ENCODE results near the gene MAGOH. TPM values are rescaled to one million over a fixed set of nuclear protein-coding genes. Genes with fewer than 3 reads are reported as not detected.

Gene MAGOH
- total RNA-seq, 1 experiment from 2014 or later: 48.9 TPM

DNA sequence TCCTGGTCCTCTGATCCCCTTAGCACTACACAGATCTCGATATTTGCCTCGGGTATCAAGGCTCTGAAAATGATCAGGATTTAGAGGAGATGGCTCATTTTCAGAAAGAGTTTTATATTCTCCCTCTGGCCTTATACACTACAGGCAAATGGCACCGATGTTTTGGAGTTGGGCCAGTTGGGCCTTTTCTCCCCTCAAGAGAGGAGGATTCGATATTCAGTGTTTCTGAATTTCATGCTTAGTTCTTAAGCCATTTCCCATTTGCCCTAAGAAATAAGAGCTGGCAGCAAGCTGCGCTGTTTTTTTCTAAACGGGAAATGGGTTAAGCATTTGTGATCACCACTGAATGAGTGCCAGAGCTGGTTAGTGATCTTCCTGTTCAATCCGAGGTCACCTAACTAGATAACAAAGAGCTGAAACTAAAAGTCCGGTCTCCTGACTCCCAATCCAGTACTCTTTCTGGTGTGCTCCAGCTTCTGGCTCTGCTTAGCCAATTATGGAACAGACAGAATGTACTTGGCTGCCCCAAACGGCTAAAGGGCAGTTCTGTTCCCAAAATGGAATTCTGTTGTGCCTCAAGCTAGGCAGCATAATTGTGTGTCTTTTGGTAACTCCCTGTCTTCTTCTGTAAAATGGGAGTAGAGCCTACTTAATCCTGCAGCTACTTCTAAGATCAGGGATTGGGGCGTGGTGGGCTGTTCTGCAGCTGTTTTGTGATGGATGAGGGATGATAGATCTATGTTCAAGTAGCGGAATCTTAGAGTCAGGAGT, 42.9 kb downstream of the MAGOH start:
- intact Hi-C loops (cut with micrococcal nuclease): no loop called here
- peaks cover 23% of the 10 kb centered on the region for H3K4me1 ChIP-seq (ENCODE audit: insufficient read depth, low read length)
- DNase-seq (no peak), ATAC-seq (no peak)
- ChIA-PET POLR2A (ENCODE audit: unreplicated experiment) (no interaction called here), CTCF (interaction anchor here (1.1 kb wide), 1 partner anchor 19 kb away, joined by 3 read pairs; no protein-coding TSS in a partner anchor)
- peaks cover 16% of the 10 kb centered on the region for H3K79me2 ChIP-seq (ENCODE audit: low read length)
- no peaks in the 10 kb centered on the region for H3F3A ChIP-seq (ENCODE audit: low read length, unreplicated experiment)
- no peaks in the 10 kb centered on the region for H3K36me3 ChIP-seq (ENCODE audit: low read depth, low read length)
- no TSS peak for BruUV-seq (replicated peaks)
- peak overlapping the region; percentile 96 for H3K4me2 ChIP-seq (ENCODE audit: low read length)
- no peaks in the 10 kb centered on the region for H3K9me3 ChIP-seq (ENCODE audit: low read length)
- no peaks in the 10 kb centered on the region for H3K9me2 ChIP-seq (replicated peaks; ENCODE audit: low read length)
- TF ChIP-seq, protein P1, sequence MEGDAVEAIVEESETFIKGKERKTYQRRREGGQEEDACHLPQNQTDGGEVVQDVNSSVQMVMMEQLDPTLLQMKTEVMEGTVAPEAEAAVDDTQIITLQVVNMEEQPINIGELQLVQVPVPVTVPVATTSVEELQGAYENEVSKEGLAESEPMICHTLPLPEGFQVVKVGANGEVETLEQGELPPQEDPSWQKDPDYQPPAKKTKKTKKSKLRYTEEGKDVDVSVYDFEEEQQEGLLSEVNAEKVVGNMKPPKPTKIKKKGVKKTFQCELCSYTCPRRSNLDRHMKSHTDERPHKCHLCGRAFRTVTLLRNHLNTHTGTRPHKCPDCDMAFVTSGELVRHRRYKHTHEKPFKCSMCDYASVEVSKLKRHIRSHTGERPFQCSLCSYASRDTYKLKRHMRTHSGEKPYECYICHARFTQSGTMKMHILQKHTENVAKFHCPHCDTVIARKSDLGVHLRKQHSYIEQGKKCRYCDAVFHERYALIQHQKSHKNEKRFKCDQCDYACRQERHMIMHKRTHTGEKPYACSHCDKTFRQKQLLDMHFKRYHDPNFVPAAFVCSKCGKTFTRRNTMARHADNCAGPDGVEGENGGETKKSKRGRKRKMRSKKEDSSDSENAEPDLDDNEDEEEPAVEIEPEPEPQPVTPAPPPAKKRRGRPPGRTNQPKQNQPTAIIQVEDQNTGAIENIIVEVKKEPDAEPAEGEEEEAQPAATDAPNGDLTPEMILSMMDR (conservative IDR thresholded peaks at IDR 0.05; ENCODE audit: low read depth, low read length): no peak
- no peak for TF ChIP-seq EZH2 (IDR thresholded peaks at IDR 0.05; ENCODE audit: low read length, unreplicated experiment)
- TF ChIP-seq EZH2phosphoT487 (IDR thresholded peaks at IDR 0.05; ENCODE audit: borderline replicate concordance, low read length): no peak
- H4K20me1 ChIP-seq (ENCODE audit: low read length): no peaks in the 10 kb centered on the region
- no peak overlapping the region for H3K27ac ChIP-seq (ENCODE audit: low read length)
- peak overlapping the region; percentile 94 for H2AFZ ChIP-seq (ENCODE audit: low read length)
- no peak overlapping the region for H3K4me3 ChIP-seq (ENCODE audit: low read length)
- no peak overlapping the region for H3K9ac ChIP-seq (ENCODE audit: low read length)
- no peaks in the 10 kb centered on the region for H3K27me3 ChIP-seq (ENCODE audit: low read length)

DNA sequence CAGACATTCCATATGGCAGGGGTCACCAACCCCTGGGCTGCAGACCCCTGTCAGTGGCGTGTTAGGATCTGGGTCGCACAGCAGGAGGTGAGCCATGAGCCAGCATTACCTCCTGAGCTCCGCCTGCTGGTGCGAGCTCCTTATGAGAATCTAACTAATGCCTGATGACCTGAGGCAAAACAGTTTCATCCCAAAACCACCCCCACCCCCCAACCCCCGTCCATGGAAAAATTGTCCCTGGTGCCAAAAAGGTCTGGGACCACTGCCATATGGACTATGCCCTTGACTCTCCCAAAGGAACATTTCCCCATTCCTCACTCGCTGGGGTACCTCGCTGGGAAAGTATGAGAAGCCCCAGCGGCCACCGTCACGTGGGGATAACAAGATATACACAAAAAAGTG, 48.1 kb downstream of the MAGOH start:
- Histone ChIP-seq H3K4me1 (ENCODE audit: insufficient read depth, low read length) (peaks cover 20% of the 10 kb centered on the region), H3K9me2 (replicated peaks; ENCODE audit: low read length) (no peaks in the 10 kb centered on the region), H3K27ac (ENCODE audit: low read length) (no peak overlapping the region), H3K27me3 (ENCODE audit: low read length) (no peaks in the 10 kb centered on the region), H3F3A (ENCODE audit: low read length, unreplicated experiment) (no peaks in the 10 kb centered on the region), H3K36me3 (ENCODE audit: low read depth, low read length) (no peaks in the 10 kb centered on the region), H3K79me2 (ENCODE audit: low read length) (no peaks in the 10 kb centered on the region), H3K9me3 (ENCODE audit: low read length) (no peaks in the 10 kb centered on the region), H3K4me2 (ENCODE audit: low read length) (no peak overlapping the region), H4K20me1 (ENCODE audit: low read length) (no peaks in the 10 kb centered on the region), H2AFZ (ENCODE audit: low read length) (no peak overlapping the region), H3K9ac (ENCODE audit: low read length) (no peak overlapping the region), H3K4me3 (ENCODE audit: low read length) (no peak overlapping the region)
- TF ChIP-seq EZH2phosphoT487 (IDR thresholded peaks at IDR 0.05; ENCODE audit: borderline replicate concordance, low read length): no peak
- TF ChIP-seq, protein P1 (conservative IDR thresholded peaks at IDR 0.05; ENCODE audit: low read depth, low read length): no peak
- no peak for TF ChIP-seq EZH2 (IDR thresholded peaks at IDR 0.05; ENCODE audit: low read length, unreplicated experiment)
- CTCF ChIA-PET: no interaction called here
- intact Hi-C loops (cut with micrococcal nuclease): no loop called here
- DNase-seq (no peak), ATAC-seq (no peak)
- no TSS peak for BruUV-seq (replicated peaks)
- POLR2A ChIA-PET (ENCODE audit: unreplicated experiment): interaction anchor here (0.8 kb wide), 1 partner anchor 36 kb away, joined by 4 read pairs; no protein-coding TSS in a partner anchor

DNA sequence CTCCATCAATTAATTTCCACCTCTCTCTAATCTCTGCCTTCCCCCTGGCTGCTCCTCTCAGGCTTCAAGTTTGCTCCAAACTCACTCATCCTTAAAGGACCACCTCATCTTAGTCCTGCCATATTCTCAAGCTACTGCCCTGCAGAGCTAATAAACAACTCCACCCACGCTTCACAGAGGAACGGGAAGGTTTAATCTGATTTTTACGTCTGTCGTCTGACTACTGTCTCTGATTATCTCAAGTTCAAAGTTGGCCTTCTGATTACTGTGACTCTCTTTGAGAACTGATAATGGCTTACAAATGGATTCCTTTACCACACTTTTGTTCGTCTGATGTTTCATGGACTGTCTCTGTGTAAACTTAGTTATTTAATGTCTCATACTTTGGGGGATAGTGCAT, 49.3 kb downstream of the MAGOH start:
- intact Hi-C loops (cut with micrococcal nuclease): loop anchor here (5.0 to 10.0 kb wide), 2 partner anchors 174 to 267 kb away; partner anchors contain the start of gene ECHDC2
- no peaks in the 10 kb centered on the region for H3K79me2 ChIP-seq (ENCODE audit: low read length)
- DNase-seq: no peak
- no peaks in the 10 kb centered on the region for H3K9me2 ChIP-seq (replicated peaks; ENCODE audit: low read length)
- H3K4me3 ChIP-seq (ENCODE audit: low read length): no peak overlapping the region
- no peak overlapping the region for H3K4me2 ChIP-seq (ENCODE audit: low read length)
- ChIA-PET CTCF (no interaction called here), POLR2A (ENCODE audit: unreplicated experiment) (no interaction called here)
- H3K9me3 ChIP-seq (ENCODE audit: low read length): no peaks in the 10 kb centered on the region
- no peaks in the 10 kb centered on the region for H4K20me1 ChIP-seq (ENCODE audit: low read length)
- no peak for TF ChIP-seq EZH2phosphoT487 (IDR thresholded peaks at IDR 0.05; ENCODE audit: borderline replicate concordance, low read length)
- TF ChIP-seq EZH2 (IDR thresholded peaks at IDR 0.05; ENCODE audit: low read length, unreplicated experiment): no peak
- TF ChIP-seq, protein P1 (conservative IDR thresholded peaks at IDR 0.05; ENCODE audit: low read depth, low read length): no peak
- ATAC-seq: no peak
- H3F3A ChIP-seq (ENCODE audit: low read length, unreplicated experiment): no peaks in the 10 kb centered on the region
- no peaks in the 10 kb centered on the region for H3K36me3 ChIP-seq (ENCODE audit: low read depth, low read length)
- H2AFZ ChIP-seq (ENCODE audit: low read length): no peak overlapping the region
- no peak overlapping the region for H3K9ac ChIP-seq (ENCODE audit: low read length)
- no peaks in the 10 kb centered on the region for H3K27me3 ChIP-seq (ENCODE audit: low read length)
- no TSS peak for BruUV-seq (replicated peaks)
- peaks cover 21% of the 10 kb centered on the region for H3K4me1 ChIP-seq (ENCODE audit: insufficient read depth, low read length)
- H3K27ac ChIP-seq (ENCODE audit: low read length): no peak overlapping the region

All from PC-3 (cell line).